A549 (cell line): ENCODE data around the gene CCDC57. TPM values are rescaled to one million over a fixed set of nuclear protein-coding genes. Genes with fewer than 3 reads are reported as not detected.

ENCODE experiments used
- ATAC-seq, 2 experiments: fragments of 200-7000 bp in 1 of 2; fragments of >200 bp in 1 of 2; cut with Nextera tagmentation in 1 of 2; cut with Tn5 transposase in 1 of 2; 3 replicates each; pipeline versions ENCODE4 v1.8.0 to v1.9.1; 2018 to 2020; ENCODE audit warnings: mild to moderate bottlenecking in 1 of 2, moderate library complexity in 1 of 2
- CTCF ChIA-PET: fragments of 300-600 bp; sonication (Branson Sonifier 250); formaldehyde crosslinking; extraction: SDS; loops from one replicate; lab custom pipeline; 2021; ENCODE audit warnings: antibody characterized with exemption, inconsistent platforms; lab: Yijun Ruan, JAX
- POLR2A ChIA-PET: fragments of 350-600 bp; formaldehyde crosslinking; extraction: SDS; loops from one replicate; lab custom pipeline; 2021; ENCODE audit warnings: antibody characterized with exemption, inconsistent platforms; lab: Yijun Ruan, JAX
- DNase-seq, 2 experiments: peaks; one replicate each; pipeline versions ENCODE4 v3.0.0 to v3.0.0-alpha.2; 2011 to 2016; ENCODE audit warnings: low read depth in 1 of 2, low spot score in 1 of 2
- FAIRE-seq: peaks from 2 replicates; lab custom pipeline; 2011; peaks lifted over from hg19 to GRCh38; lab: Jason Lieb, UNC
- H3K27ac ChIP-seq, 2 experiments: fragments of >200 bp; sonication (Bioruptor Twin); formaldehyde crosslinking; 3 replicates each; pipeline ENCODE4 v1.5.1; 2016 to 2017
- H3K4me1 ChIP-seq: fragments of >200 bp; sonication (Bioruptor Twin); formaldehyde crosslinking; 3 replicates; pipeline ENCODE4 v1.6.1; 2016
- H3K4me2 ChIP-seq: fragments of >200 bp; sonication (Bioruptor Twin); formaldehyde crosslinking; 3 replicates; pipeline ENCODE4 v1.6.1; 2016
- H3K4me3 ChIP-seq: fragments of >200 bp; sonication (Bioruptor Twin); formaldehyde crosslinking; 3 replicates; pipeline ENCODE4 v1.5.1; 2016
- H3K9me3 ChIP-seq: fragments of >200 bp; sonication (Bioruptor Twin); formaldehyde crosslinking; 3 replicates; pipeline ENCODE4 v1.6.1; 2016
- ATOH8 ChIP-seq: fragments of 250-450 bp; sonication (Bioruptor Pico); IDR thresholded peaks from 2 replicates; pipeline ENCODE4 v1.5.0; 2020; ENCODE audit warnings: low read depth, mild to moderate bottlenecking, moderate library complexity
- CBX2 ChIP-seq: fragments of 200-600 bp; sonication (generic); IDR thresholded peaks from 2 replicates; pipeline ENCODE4 v1.6.1; 2016; ENCODE audit warnings: low read depth, mild to moderate bottlenecking, borderline replicate concordance
- CEBPB ChIP-seq, 2 experiments: fragments of >200 bp in 1 of 2; sonication (Bioruptor Twin) in 1 of 2; formaldehyde crosslinking in 1 of 2; IDR thresholded peaks; 2 replicates each; pipeline ENCODE4 v1.6.1; 2012 to 2016
- CHD2 ChIP-seq: fragments of 150-350 bp; IDR thresholded peaks from 2 replicates; pipeline ENCODE4 v1.6.1; 2014; ENCODE audit warnings: low read length; ENCODE audit not compliant: partially characterized antibody
- CHD4 ChIP-seq: fragments of 200-600 bp; sonication (generic); IDR thresholded peaks from 2 replicates; pipeline ENCODE4 v1.6.1; 2016; ENCODE audit warnings: antibody characterized with exemption, mild to moderate bottlenecking, borderline replicate concordance
- EHF ChIP-seq: fragments of 250-450 bp; sonication (Bioruptor Pico); IDR thresholded peaks from 2 replicates; pipeline ENCODE4 v1.5.0; 2020; ENCODE audit warnings: mild to moderate bottlenecking
- FOSL2 ChIP-seq, 2 experiments: fragments of 450-650 bp in 1 of 2; fragments of >200 bp in 1 of 2; sonication (Bioruptor Twin) in 1 of 2; formaldehyde crosslinking; IDR thresholded peaks; 2 replicates each; pipeline versions ENCODE4 v1.5.0 to v1.6.1; 2016 to 2020; ENCODE audit warnings: mild to moderate bottlenecking in 1 of 2, moderate library complexity in 1 of 2
- FOXS1 ChIP-seq: fragments of 250-450 bp; sonication (Bioruptor Pico); IDR thresholded peaks from 2 replicates; pipeline ENCODE4 v1.5.0; 2020; ENCODE audit warnings: mild to moderate bottlenecking, moderate library complexity
- GATA3 ChIP-seq: IDR thresholded peaks from 2 replicates; pipeline ENCODE4 v1.6.1; 2012; ENCODE audit warnings: borderline replicate concordance
- JUN ChIP-seq, 2 experiments: fragments of >200 bp; sonication (Bioruptor Twin); formaldehyde crosslinking; IDR thresholded peaks; 2 replicates in 1 of 2; 3 replicates in 1 of 2; pipeline ENCODE4 v1.6.1; 2016 to 2017
- JUNB ChIP-seq: fragments of >200 bp; sonication (Bioruptor Twin); formaldehyde crosslinking; IDR thresholded peaks from 2 replicates; pipeline ENCODE4 v1.6.1; 2016
- MAX ChIP-seq: IDR thresholded peaks from 2 replicates; pipeline ENCODE4 v1.6.1; 2012
- NFE2L2 ChIP-seq: fragments of 150-350 bp; conservative IDR thresholded peaks from 2 replicates; pipeline ENCODE4 v1.6.1; 2014; ENCODE audit warnings: low read length
- NPAS2 ChIP-seq: fragments of 250-450 bp; sonication (Bioruptor Pico); IDR thresholded peaks from 2 replicates; pipeline ENCODE4 v1.8.0; 2022; ENCODE audit warnings: mild to moderate bottlenecking, moderate library complexity, borderline replicate concordance
- NR3C1 ChIP-seq: fragments of >200 bp; sonication (Bioruptor Twin); formaldehyde crosslinking; IDR thresholded peaks from 3 replicates; pipeline ENCODE4 v1.6.1; 2017
- PBX3 ChIP-seq: IDR thresholded peaks from 2 replicates; pipeline ENCODE4 v1.6.1; 2012
- POLR2AphosphoS2 ChIP-seq: conservative IDR thresholded peaks from 2 replicates; pipeline ENCODE4 v1.6.1; 2012; ENCODE audit warnings: low read length, improper control_type of control experiment, inconsistent platforms
- RNF2 ChIP-seq: fragments of 200-600 bp; sonication (generic); IDR thresholded peaks from 2 replicates; pipeline ENCODE4 v1.6.1; 2016; ENCODE audit warnings: low read depth, mild to moderate bottlenecking, antibody characterized with exemption, moderate library complexity, borderline replicate concordance
- SREBF2 ChIP-seq: fragments of 450-650 bp; IDR thresholded peaks from 2 replicates; pipeline ENCODE4 v1.6.1; 2014; ENCODE audit warnings: mild to moderate bottlenecking, moderate library complexity
- TP53 ChIP-seq: fragments of 250-450 bp; sonication (Bioruptor Pico); IDR thresholded peaks from 2 replicates; pipeline ENCODE4 v1.5.0; 2021; ENCODE audit warnings: mild to moderate bottlenecking, moderate library complexity
- ZC3H11A ChIP-seq: fragments of 450-650 bp; IDR thresholded peaks from 2 replicates; pipeline ENCODE4 v1.6.1; 2014; ENCODE audit warnings: antibody characterized with exemption, mild to moderate bottlenecking
- ZNF302 ChIP-seq: fragments of 250-450 bp; sonication (Bioruptor Pico); IDR thresholded peaks from 2 replicates; pipeline ENCODE4 v1.9.0; 2021; ENCODE audit warnings: inconsistent platforms, mild to moderate bottlenecking, moderate library complexity
- WGBS: methylation state at CpG from one replicate; pipeline ENCODE4 v1.1.6; 2017; ENCODE audit errors: missing lambda C conversion rate; 5-methylcytosine and 5-hydroxymethylcytosine counted together
- polyA plus RNA-seq, 4 experiments: library from polyadenylated mRNA; depleted of rRNA in 3 of 4; stranded (reverse); fragments of >200 nt; fragmentation: RNase III in 1 of 4; extraction: RNeasy Plus Mini Kit Qiagen cat#74134 plus additional on column Dnase treatment in 1 of 4; gene quantifications; 2 replicates in 3 of 4; 3 replicates in 1 of 4; pipeline ENCODE4 v1.2.3, GENCODE V29; 2011 to 2017
- TF ChIP-seq, protein P1 (sequence below): fragments of 450-650 bp; IDR thresholded peaks from 2 replicates; pipeline ENCODE4 v1.6.1; 2014; ENCODE audit warnings: antibody characterized with exemption
- TF ChIP-seq, protein P2 (sequence below): fragments of 150-350 bp; IDR thresholded peaks from 2 replicates; pipeline ENCODE4 v1.6.1; 2014; ENCODE audit warnings: low read depth, mild to moderate bottlenecking, low read length
- TF ChIP-seq, protein P3 (sequence below): fragments of >200 bp; sonication (Bioruptor Twin); formaldehyde crosslinking; IDR thresholded peaks from 3 replicates; pipeline ENCODE4 v1.5.1; 2016

Gene CCDC57
- polyA plus RNA-seq, 2 of the 4 experiments (the other 2 are of a cell fraction) = 18.2 to 18.5 TPM

DNA sequence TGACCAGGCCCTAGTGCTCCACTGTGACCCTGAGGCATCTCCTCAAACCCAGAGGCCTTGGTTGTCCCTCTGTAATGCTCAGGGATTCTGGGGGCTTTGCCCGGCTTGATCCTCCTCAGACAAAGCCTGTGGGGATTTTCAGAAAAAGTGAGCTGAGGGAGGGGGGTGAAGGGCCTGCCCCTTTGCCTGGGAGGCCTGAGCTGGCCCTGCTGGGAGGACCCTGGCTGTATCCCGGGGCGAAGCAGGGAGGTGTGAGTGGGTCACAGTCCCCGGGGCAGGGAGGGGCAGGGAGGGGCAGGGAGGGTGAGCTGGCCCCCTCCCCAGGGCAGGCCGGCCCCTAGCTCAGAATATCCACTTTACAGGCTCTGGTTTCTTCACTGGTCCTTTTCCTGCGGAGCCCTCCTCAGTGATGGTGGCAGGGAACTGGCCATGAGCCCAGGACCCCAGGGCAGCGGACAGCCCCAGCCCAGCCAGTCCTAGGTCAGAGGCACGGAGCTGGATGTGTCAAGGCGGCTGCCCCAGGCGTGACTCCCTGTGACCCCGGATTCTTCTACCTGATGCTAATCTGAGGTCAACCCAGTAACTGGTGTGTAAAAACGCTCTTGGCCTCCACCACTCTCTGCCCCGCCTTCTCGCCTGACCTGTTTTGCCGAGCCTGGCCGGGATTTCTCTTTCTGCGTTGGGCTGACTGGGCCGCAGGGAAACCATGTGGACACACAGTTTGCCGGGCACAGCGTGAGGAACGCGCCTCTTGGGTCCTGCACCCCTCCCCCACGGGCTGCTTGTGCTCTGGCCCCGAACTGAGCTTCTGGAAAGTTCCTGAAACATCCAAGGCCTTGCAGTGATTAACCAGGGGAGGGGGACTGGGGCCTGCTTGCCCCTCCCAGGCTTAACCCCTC lies 108.8 kb downstream of the CCDC57 start:
- POLR2A ChIA-PET = no interaction called here
- WGBS = 87% methylated on average over 24 of the region's 24 CpGs
- Histone ChIP-seq H3K4me2 (no peak overlapping the region), H3K4me1 (peaks cover 65% of the 10 kb centered on the region), H3K27ac (peak overlapping the region in 1 of 2 experiments; percentile 48; a peak in 3 of 6 replicates), H3K9me3 (no peaks in the 10 kb centered on the region), H3K4me3 (no peak overlapping the region)
- no peak for FAIRE-seq
- DNase-seq = no peak
- no peak for ATAC-seq
- CTCF ChIA-PET = interaction anchor here (0.8 to 4.1 kb wide), 5 partner anchors 10 to 82 kb away, joined by 3 to 22 read pairs (median 4); partner anchors contain the start of gene DCXR
- TF ChIP-seq CBX2 (no peak), PBX3 (peak; percentile 46; the same call in 1 of the 2 replicates), JUN (IDR thresholded peaks at IDR 0.05) (0 out of 5 replicates have a peak, but pooled peaks of 1 of the 2 experiments have one; percentile 25)
- TF ChIP-seq, protein P1, sequence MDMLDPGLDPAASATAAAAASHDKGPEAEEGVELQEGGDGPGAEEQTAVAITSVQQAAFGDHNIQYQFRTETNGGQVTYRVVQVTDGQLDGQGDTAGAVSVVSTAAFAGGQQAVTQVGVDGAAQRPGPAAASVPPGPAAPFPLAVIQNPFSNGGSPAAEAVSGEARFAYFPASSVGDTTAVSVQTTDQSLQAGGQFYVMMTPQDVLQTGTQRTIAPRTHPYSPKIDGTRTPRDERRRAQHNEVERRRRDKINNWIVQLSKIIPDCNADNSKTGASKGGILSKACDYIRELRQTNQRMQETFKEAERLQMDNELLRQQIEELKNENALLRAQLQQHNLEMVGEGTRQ = no peak

DNA sequence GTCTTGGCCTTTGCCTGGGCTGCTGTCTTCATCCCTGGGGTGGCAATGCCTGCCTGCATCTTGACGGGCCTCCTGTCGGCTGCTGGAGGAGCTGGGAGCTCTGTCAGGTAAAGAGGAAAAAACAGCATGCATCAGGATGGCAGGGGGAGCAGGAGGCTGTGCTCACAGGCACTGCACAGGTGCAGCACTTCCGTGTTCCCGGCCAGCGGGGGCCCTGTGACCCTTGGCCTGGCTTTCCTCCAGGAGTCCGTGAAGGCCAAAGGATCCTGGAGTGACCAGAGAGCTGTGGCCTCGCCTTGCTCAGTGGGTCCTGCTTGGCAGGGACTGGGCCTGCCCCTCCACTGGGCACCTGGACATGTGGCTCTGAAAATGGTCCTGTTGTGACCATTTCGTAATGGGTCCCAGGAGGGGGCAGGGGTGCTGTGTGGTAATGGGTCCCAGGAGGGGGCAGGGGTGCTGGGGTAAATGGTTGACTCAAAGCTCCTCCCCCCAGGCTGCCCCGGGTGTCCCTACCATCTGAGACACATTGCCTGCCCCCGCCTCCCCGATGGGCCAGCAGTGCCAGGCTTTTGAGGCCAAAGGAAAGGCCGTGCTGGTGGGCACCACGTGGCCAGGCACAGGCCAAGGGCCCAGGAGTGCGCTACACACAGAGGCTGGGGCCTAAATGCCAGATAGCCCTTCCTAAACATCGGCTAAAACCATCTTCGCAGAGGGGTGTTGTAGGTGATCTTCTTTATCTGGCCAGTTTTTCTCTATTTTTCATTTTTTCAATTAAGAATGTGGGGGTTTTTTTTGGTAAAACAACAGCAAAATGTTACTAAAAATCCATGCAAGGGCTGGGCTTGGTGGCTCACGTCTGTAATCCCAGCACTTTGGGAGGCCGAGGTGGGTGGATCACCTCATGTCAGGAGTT lies 110.6 kb downstream of the CCDC57 start:
- no peak for ATAC-seq
- Histone ChIP-seq H3K4me3 (no peak overlapping the region), H3K27ac (peak overlapping the region; percentile 59 to 96), H3K4me1 (peaks cover 65% of the 10 kb centered on the region), H3K9me3 (no peaks in the 10 kb centered on the region), H3K4me2 (peak overlapping the region; percentile 49)
- no peak for TF ChIP-seq SREBF2
- TF ChIP-seq CHD4 = no peak
- no peak; a peak in 2 of 5 replicates for TF ChIP-seq JUN (IDR thresholded peaks at IDR 0.05)
- TF ChIP-seq, protein P2, sequence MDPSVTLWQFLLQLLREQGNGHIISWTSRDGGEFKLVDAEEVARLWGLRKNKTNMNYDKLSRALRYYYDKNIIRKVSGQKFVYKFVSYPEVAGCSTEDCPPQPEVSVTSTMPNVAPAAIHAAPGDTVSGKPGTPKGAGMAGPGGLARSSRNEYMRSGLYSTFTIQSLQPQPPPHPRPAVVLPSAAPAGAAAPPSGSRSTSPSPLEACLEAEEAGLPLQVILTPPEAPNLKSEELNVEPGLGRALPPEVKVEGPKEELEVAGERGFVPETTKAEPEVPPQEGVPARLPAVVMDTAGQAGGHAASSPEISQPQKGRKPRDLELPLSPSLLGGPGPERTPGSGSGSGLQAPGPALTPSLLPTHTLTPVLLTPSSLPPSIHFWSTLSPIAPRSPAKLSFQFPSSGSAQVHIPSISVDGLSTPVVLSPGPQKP = no peak
- TF ChIP-seq CHD2 = no peak
- no peak for TF ChIP-seq NFE2L2
- no peak for TF ChIP-seq ZC3H11A
- TF ChIP-seq ZNF302 = no peak
- TF ChIP-seq NR3C1 = no peak
- no peak for TF ChIP-seq RNF2
- TF ChIP-seq POLR2AphosphoS2 = no peak; the same call in 1 of the 2 replicates
- TF ChIP-seq CEBPB (IDR thresholded peaks at IDR 0.05) = peak in 1 of 2 experiments; percentile 59; a peak in 1 of 4 replicates
- TF ChIP-seq JUNB = no peak
- TF ChIP-seq, protein P3, sequence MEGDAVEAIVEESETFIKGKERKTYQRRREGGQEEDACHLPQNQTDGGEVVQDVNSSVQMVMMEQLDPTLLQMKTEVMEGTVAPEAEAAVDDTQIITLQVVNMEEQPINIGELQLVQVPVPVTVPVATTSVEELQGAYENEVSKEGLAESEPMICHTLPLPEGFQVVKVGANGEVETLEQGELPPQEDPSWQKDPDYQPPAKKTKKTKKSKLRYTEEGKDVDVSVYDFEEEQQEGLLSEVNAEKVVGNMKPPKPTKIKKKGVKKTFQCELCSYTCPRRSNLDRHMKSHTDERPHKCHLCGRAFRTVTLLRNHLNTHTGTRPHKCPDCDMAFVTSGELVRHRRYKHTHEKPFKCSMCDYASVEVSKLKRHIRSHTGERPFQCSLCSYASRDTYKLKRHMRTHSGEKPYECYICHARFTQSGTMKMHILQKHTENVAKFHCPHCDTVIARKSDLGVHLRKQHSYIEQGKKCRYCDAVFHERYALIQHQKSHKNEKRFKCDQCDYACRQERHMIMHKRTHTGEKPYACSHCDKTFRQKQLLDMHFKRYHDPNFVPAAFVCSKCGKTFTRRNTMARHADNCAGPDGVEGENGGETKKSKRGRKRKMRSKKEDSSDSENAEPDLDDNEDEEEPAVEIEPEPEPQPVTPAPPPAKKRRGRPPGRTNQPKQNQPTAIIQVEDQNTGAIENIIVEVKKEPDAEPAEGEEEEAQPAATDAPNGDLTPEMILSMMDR = no peak
- TF ChIP-seq EHF (CRISPR knock-in tag) = no peak
- no peak for TF ChIP-seq NPAS2
- no peak for TF ChIP-seq TP53 (CRISPR knock-in tag)
- no peak for TF ChIP-seq GATA3
- TF ChIP-seq ATOH8 (CRISPR knock-in tag) = no peak
- no peak for TF ChIP-seq FOXS1 (CRISPR knock-in tag)
- TF ChIP-seq MAX = peak; percentile 33
- TF ChIP-seq FOSL2 (IDR thresholded peaks at IDR 0.05) = no peak
- TF ChIP-seq FOSL2 (CRISPR knock-in tag; IDR thresholded peaks at IDR 0.05) = no peak
- TF ChIP-seq PBX3 = peak; percentile 31; the same call in 1 of the 2 replicates
- FAIRE-seq = no peak
- ChIA-PET CTCF (interaction anchor here (0.9 to 4.1 kb wide), 3 partner anchors 64 to 83 kb away, joined by 4 to 22 read pairs (median 4); partner anchors contain the start of gene DCXR), POLR2A (interaction anchor here (1.5 kb wide), 1 partner anchor 10 kb away, joined by 3 read pairs; no protein-coding TSS in a partner anchor)
- WGBS = 50% methylated on average over 18 of the region's 18 CpGs
- DNase-seq = no peak
